Activated CD8-positive, alpha-beta memory T cell treated with anti-CD3 and anti-CD28 coated beads, Interleukin-2, amount 10 ng/mL, durations not matched to agents 7 days and 5 days (primary cell): ENCODE measurements around the gene MYDGF. TPM values are rescaled to one million over a fixed set of nuclear protein-coding genes. Genes with fewer than 3 reads are reported as not detected.

ENCODE experiments used
- ATAC-seq: fragments of 150-1000 bp; cut with Tn5 transposase; one replicate; pipeline ENCODE4 v1.10.0; 2021; ENCODE audit warnings: moderate library complexity
- CTCF ChIA-PET: fragments of 350-600 bp; sonication (Branson Sonifier 250); formaldehyde crosslinking; loops from one replicate; lab custom pipeline; 2021; ENCODE audit warnings: antibody characterized with exemption; lab: Charles Lee
- DNase-seq: peaks from one replicate; pipeline ENCODE4 v3.0.0-alpha.2; 2020
- H3K27ac Mint-ChIP-seq: one replicate; pipeline ENCODE4 v1.8.0; 2021; ENCODE audit warnings: mild to moderate bottlenecking, mixed read lengths
- H3K27me3 Mint-ChIP-seq: one replicate; pipeline ENCODE4 v1.8.0; 2021; ENCODE audit warnings: mixed read lengths
- H3K36me3 Mint-ChIP-seq: one replicate; pipeline ENCODE4 v1.8.0; 2021; ENCODE audit warnings: mild to moderate bottlenecking, mixed read lengths
- H3K4me1 Mint-ChIP-seq: one replicate; pipeline ENCODE4 v1.8.0; 2021; ENCODE audit warnings: mixed read lengths
- H3K4me3 Mint-ChIP-seq: one replicate; pipeline ENCODE4 v1.8.0; 2021; ENCODE audit warnings: mild to moderate bottlenecking, moderate library complexity, mixed read lengths
- H3K9me3 Mint-ChIP-seq: one replicate; pipeline ENCODE4 v1.8.0; 2022; ENCODE audit warnings: low read depth, mixed read lengths
- total RNA-seq, 2 experiments: library from RNA; stranded (reverse); gene quantifications; one replicate each; pipeline ENCODE4 v1.2.3, GENCODE V29; 2021

Gene MYDGF
- total RNA-seq, 2 experiments from 2014 or later, result 47.7 to 60.8 TPM

DNA sequence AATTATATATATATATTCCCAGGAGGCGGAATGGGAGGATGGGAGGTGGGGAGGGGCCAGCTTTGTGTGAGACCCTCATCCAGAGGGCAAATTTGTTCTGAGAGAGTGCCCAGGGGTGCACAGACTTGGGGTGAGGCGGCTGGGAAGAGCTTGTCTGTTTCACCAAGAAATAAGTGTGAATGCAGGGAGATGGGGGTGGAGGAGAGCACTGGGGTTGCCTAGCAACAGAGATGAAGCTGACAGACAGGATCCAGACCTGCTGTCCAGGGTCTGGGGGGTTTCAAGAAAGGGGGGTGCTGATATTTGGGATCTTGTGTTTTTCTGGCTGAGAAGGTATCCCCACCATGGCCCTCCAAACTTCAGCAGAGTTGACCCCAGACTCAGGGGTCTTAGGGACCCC is 49.5 kb downstream of the MYDGF start:
- no peak for ATAC-seq
- Mint-ChIP-seq H3K27me3 (no peaks in the 10 kb centered on the region), H3K9me3 (no peaks in the 10 kb centered on the region), H3K27ac (no peak overlapping the region), H3K36me3 (no peaks in the 10 kb centered on the region), H3K4me1 (no peaks in the 10 kb centered on the region), H3K4me3 (no peak overlapping the region)
- no peak for DNase-seq
- CTCF ChIA-PET, result interaction anchor here (0.6 to 1.2 kb wide), 4 partner anchors 14 to 744 kb away, joined by 3 to 4 read pairs (median 4); no protein-coding TSS in a partner anchor

- no peaks in the 10 kb centered on the region for H3K4me1 Mint-ChIP-seq
- ATAC-seq (no peak), DNase-seq (no peak)
- no peaks in the 10 kb centered on the region for H3K27me3 Mint-ChIP-seq
- CTCF ChIA-PET, result interaction anchor here (0.6 to 1.2 kb wide), 3 partner anchors 17 to 745 kb away, joined by 3 to 4 read pairs (median 3); no protein-coding TSS in a partner anchor
- H3K36me3 Mint-ChIP-seq, result no peaks in the 10 kb centered on the region
- no peaks in the 10 kb centered on the region for H3K9me3 Mint-ChIP-seq
- H3K27ac Mint-ChIP-seq, result no peak overlapping the region
- H3K4me3 Mint-ChIP-seq, result no peak overlapping the region
Measured at GRCh38 chr19:4619668-4620294, 50.4 kb downstream of the MYDGF start.

DNA sequence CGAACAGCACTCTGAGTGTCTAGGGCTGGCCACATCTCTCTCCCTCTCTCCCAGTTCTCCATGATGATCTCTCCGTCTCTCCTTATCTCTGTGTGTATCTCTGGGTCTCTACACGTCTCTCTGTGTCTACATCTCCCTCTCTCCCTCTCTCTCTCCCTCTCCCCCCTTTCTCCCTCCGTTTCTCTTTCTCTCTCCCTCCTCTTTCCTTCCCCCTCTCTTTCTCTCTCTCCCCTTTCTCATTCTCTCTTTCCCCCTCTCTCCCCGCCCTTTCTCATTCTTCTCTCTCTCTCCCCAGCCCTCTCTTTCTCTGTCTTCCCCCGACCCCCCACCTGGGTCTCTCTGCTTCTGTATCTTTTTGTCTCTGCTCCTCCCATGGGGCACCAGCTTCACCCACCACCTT is 52.1 kb downstream of the MYDGF start:
- Mint-ChIP-seq H3K36me3 (no peaks in the 10 kb centered on the region), H3K4me3 (no peak overlapping the region), H3K27me3 (no peaks in the 10 kb centered on the region), H3K9me3 (no peaks in the 10 kb centered on the region), H3K27ac (no peak overlapping the region), H3K4me1 (no peaks in the 10 kb centered on the region)
- no peak for DNase-seq
- no peak for ATAC-seq
- CTCF ChIA-PET, result no interaction called here

- peaks cover 13% of the 10 kb centered on the region for H3K27me3 Mint-ChIP-seq
- H3K4me1 Mint-ChIP-seq, result no peaks in the 10 kb centered on the region
- ATAC-seq (no peak), DNase-seq (no peak)
- H3K27ac Mint-ChIP-seq, result no peak overlapping the region
- H3K9me3 Mint-ChIP-seq, result no peaks in the 10 kb centered on the region
- H3K36me3 Mint-ChIP-seq, result no peaks in the 10 kb centered on the region
- H3K4me3 Mint-ChIP-seq, result no peak overlapping the region
- CTCF ChIA-PET, result no interaction called here
Measured at GRCh38 chr19:4613254-4613751, 56.8 kb downstream of the MYDGF start.

DNA sequence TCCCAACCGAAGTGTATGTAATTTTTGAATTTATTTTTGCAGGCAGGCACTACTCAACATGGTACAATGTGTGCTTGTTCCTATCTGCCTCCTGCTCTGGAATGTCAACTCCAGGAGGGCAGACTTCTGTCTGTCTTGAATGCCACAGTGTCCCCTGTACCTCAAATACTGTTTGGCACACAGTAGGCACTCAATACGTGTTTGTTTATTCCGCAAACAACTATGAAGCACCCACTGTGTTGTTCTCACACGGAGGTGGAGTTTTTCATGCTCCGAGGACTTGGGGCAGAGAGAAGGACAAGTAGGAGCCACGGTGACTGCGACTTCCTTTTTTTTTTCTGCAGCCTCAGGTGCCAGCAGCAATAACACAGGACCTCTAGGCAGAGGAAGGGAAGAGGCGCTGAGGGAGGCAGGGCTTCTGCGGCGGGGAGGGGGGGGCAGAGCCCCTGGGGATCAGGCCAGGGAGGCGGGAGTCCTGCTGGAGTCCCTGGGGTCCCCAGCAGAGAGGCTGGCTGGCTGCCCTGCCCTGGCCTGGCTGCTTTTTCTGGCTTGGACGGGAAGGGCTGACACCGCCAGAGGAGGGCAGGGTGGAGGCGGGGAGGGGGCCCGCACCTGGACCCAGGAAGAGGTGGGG is 60.1 kb downstream of the MYDGF start:
- H3K36me3 Mint-ChIP-seq, result no peaks in the 10 kb centered on the region
- CTCF ChIA-PET, result no interaction called here
- no peak for ATAC-seq
- H3K27me3 Mint-ChIP-seq, result peaks cover 19% of the 10 kb centered on the region
- H3K27ac Mint-ChIP-seq, result no peak overlapping the region
- no peak overlapping the region for H3K4me3 Mint-ChIP-seq
- DNase-seq, result no peak
- no peaks in the 10 kb centered on the region for H3K9me3 Mint-ChIP-seq
- no peaks in the 10 kb centered on the region for H3K4me1 Mint-ChIP-seq

Other genes with a start within 250 kb of the MYDGF start
- gene UBXN6, start 212.5 kb downstream of the MYDGF start, total RNA-seq, result 10 to 100 TPM; 41.0 to 45.8 TPM
- gene HDGFL2, start 198.0 kb downstream of the MYDGF start, total RNA-seq, result 10 to 100 TPM; 57.8 to 60.2 TPM
- gene PLIN4, start 151.9 kb downstream of the MYDGF start, total RNA-seq, result not detected
- gene PLIN5, start 135.1 kb downstream of the MYDGF start, total RNA-seq, result not detected
- under 1 TPM; 0.32 to 0.35 TPM for gene LRG1, start 130.3 kb downstream of the MYDGF start, total RNA-seq
- not detected for gene SEMA6B, start 110.7 kb downstream of the MYDGF start, total RNA-seq
- 10 to 100 TPM; 15.7 to 20.1 TPM for gene TNFAIP8L1, start 30.8 kb downstream of the MYDGF start, total RNA-seq
- gene DPP9, start 53.5 kb upstream of the MYDGF start, total RNA-seq, result 10 to 100 TPM; 92.5 to 98.0 TPM
- 10 to 100 TPM; 11.5 to 16.8 TPM for gene FEM1A, start 121.4 kb upstream of the MYDGF start, total RNA-seq
- gene TICAM1, start 161.4 kb upstream of the MYDGF start, total RNA-seq, result 10 to 100 TPM; 19.5 to 22.4 TPM
- 10 to 100 TPM; 29.0 to 32.4 TPM for gene PLIN3, start 197.3 kb upstream of the MYDGF start, total RNA-seq
- gene ARRDC5, start 232.6 kb upstream of the MYDGF start, total RNA-seq, result under 1 TPM; 0.26 to 0.58 TPM
- 100 to 1,000 TPM; 149 to 154 TPM for gene UHRF1, start 239.2 kb upstream of the MYDGF start, total RNA-seq